SK-N-SH (cell line): Measurements from ENCODE around the gene NADSYN1. TPM values are rescaled to one million over a fixed set of nuclear protein-coding genes. Genes with fewer than 3 reads are reported as not detected.

Source experiments
- CTCF ChIA-PET: fragments of 300-600, 350-600 bp; formaldehyde crosslinking; extraction: SDS; loops from one replicate; lab custom pipeline; 2021; lab: Yijun Ruan, JAX
- POLR2A ChIA-PET: fragments of 350-600 bp; sonication (Branson Sonifier 250); formaldehyde crosslinking; extraction: SDS; loops from one replicate; lab custom pipeline; 2020; ENCODE audit warnings: antibody characterized with exemption, inconsistent platforms; lab: Yijun Ruan, JAX
- DNase-seq: peaks from one replicate; pipeline ENCODE4 v3.0.0; 2012
- H2AFZ ChIP-seq: fragments of 200-600 bp; sonication (generic); 2 replicates; pipeline ENCODE4 v1.8.1; 2016; ENCODE audit warnings: antibody characterized with exemption, mild to moderate bottlenecking, low read depth
- H3F3A ChIP-seq: fragments of 200-600 bp; sonication (generic); replicated peaks from 2 replicates; pipeline ENCODE3; 2016; ENCODE audit warnings: antibody characterized with exemption, mild to moderate bottlenecking; ENCODE audit not compliant: insufficient read depth
- H3K27ac ChIP-seq, 2 experiments: fragments of 200-500 bp in 1 of 2; fragments of 200-600 bp in 1 of 2; sonication (Bioruptor generic) in 1 of 2; sonication (generic), shearing (Covaris generic) in 1 of 2; 2 replicates each; pipeline versions ENCODE4 v1.5.1 to v1.6.1; 2014 to 2016; ENCODE audit warnings: low read depth in 2 of 2, inconsistent platforms in 1 of 2, low read length in 1 of 2, mild to moderate bottlenecking in 1 of 2, mixed read lengths in 1 of 2
- H3K27me3 ChIP-seq: fragments of 200-600 bp; sonication (generic), shearing (Covaris generic); 2 replicates; pipeline ENCODE4 v1.6.1; 2016; ENCODE audit warnings: mixed run types; ENCODE audit not compliant: insufficient read depth
- H3K36me3 ChIP-seq, 2 experiments: fragments of 200-500 bp in 1 of 2; fragments of 200-600 bp in 1 of 2; sonication (Bioruptor generic) in 1 of 2; sonication (generic) in 1 of 2; replicated peaks in 1 of 2; 2 replicates each; pipeline versions ENCODE3 to v1.5.1; 2014 to 2016; ENCODE audit warnings: low read length in 1 of 2, mild to moderate bottlenecking in 1 of 2; ENCODE audit not compliant: insufficient read depth in 2 of 2, control insufficient read depth in 1 of 2
- H3K4me1 ChIP-seq, 2 experiments: fragments of 200-500 bp in 1 of 2; fragments of 200-600 bp in 1 of 2; sonication (Bioruptor generic) in 1 of 2; sonication (generic), shearing (Covaris generic) in 1 of 2; 2 replicates each; pipeline versions ENCODE4 v1.5.1 to v1.6.1; 2014 to 2016; ENCODE audit warnings: low read depth in 1 of 2, low read length in 1 of 2, mixed run types in 1 of 2; ENCODE audit not compliant: insufficient read depth in 2 of 2, control insufficient read depth in 1 of 2
- H3K4me2 ChIP-seq: fragments of 200-600 bp; sonication (generic), shearing (Covaris generic); 2 replicates; pipeline ENCODE4 v1.6.1; 2017; ENCODE audit warnings: mixed run types
- H3K4me3 ChIP-seq, 2 experiments: fragments of 200-500 bp in 1 of 2; fragments of 200-600 bp in 1 of 2; sonication (Bioruptor generic) in 1 of 2; sonication (generic), shearing (Covaris generic) in 1 of 2; 2 replicates each; pipeline versions ENCODE4 v1.5.1 to v1.8.1; 2014 to 2016; ENCODE audit warnings: low read depth in 2 of 2, inconsistent platforms in 1 of 2, low read length in 1 of 2, mild to moderate bottlenecking in 1 of 2, mixed read lengths in 1 of 2, moderate library complexity in 1 of 2
- H3K79me2 ChIP-seq: fragments of 200-600 bp; sonication (generic); 2 replicates; pipeline ENCODE4 v1.8.1; 2017; ENCODE audit warnings: mild to moderate bottlenecking; ENCODE audit not compliant: insufficient read depth
- H3K9ac ChIP-seq: fragments of 200-600 bp; sonication (generic); 2 replicates; pipeline ENCODE4 v1.6.1; 2017; ENCODE audit warnings: mixed run types
- H3K9me2 ChIP-seq: fragments of 200-600 bp; sonication (generic); 2 replicates; pipeline ENCODE4 v1.6.1; 2017; ENCODE audit warnings: mixed run types
- H3K9me3 ChIP-seq: fragments of 200-600 bp; sonication (generic); 2 replicates; pipeline ENCODE4 v1.6.1; 2017; ENCODE audit warnings: mixed run types, mild to moderate bottlenecking, moderate library complexity
- H4K20me1 ChIP-seq: fragments of 200-600 bp; sonication (generic); 2 replicates; pipeline ENCODE4 v1.6.1; 2017; ENCODE audit warnings: mild to moderate bottlenecking, mixed run types; ENCODE audit not compliant: insufficient read depth
- CHD2 ChIP-seq: fragments of 150-350 bp; IDR thresholded peaks from 2 replicates; pipeline ENCODE4 v1.6.1; 2018; ENCODE audit warnings: low read length; ENCODE audit not compliant: partially characterized antibody
- ELF1 ChIP-seq: IDR thresholded peaks from 2 replicates; pipeline ENCODE4 v1.4.0; 2012
- EP300 ChIP-seq, 2 experiments: IDR thresholded peaks; 2 replicates each; pipeline versions ENCODE4 v1.4.0 to v1.6.1; 2012; ENCODE audit warnings: borderline replicate concordance in 1 of 2, low read depth in 1 of 2, low read length in 1 of 2
- FOXM1 ChIP-seq: IDR thresholded peaks from 2 replicates; pipeline ENCODE4 v1.4.0; 2012; ENCODE audit warnings: low read depth, mild to moderate bottlenecking
- GABPA ChIP-seq: IDR thresholded peaks from 2 replicates; pipeline ENCODE4 v1.4.0; 2012; ENCODE audit warnings: low read depth, mild to moderate bottlenecking
- JUND ChIP-seq: IDR thresholded peaks from 2 replicates; pipeline ENCODE4 v1.4.0; 2012
- MEF2A ChIP-seq: IDR thresholded peaks from 2 replicates; pipeline ENCODE4 v1.4.0; 2012; ENCODE audit warnings: low read depth, borderline replicate concordance
- MXI1 ChIP-seq: IDR thresholded peaks from 2 replicates; pipeline ENCODE4 v1.6.1; 2012; ENCODE audit warnings: mild to moderate bottlenecking, low read depth, low read length, improper control_type of control experiment
- NFIC ChIP-seq: IDR thresholded peaks from 2 replicates; pipeline ENCODE4 v1.4.0; 2012; ENCODE audit warnings: borderline replicate concordance
- NRF1 ChIP-seq: IDR thresholded peaks from 2 replicates; pipeline ENCODE4 v1.6.1; 2012; ENCODE audit warnings: low read depth, mild to moderate bottlenecking, low read length
- REST ChIP-seq: IDR thresholded peaks from 2 replicates; pipeline ENCODE4 v1.6.1; 2012; ENCODE audit warnings: mild to moderate bottlenecking, low read depth, low read length, moderate library complexity
- RFX5 ChIP-seq: IDR thresholded peaks from 2 replicates; pipeline ENCODE4 v1.6.1; 2012; ENCODE audit warnings: mild to moderate bottlenecking, improper control_type of control experiment, low read length
- RXRA ChIP-seq: IDR thresholded peaks from 2 replicates; pipeline ENCODE4 v1.4.0; 2012; ENCODE audit warnings: low read depth, mild to moderate bottlenecking, borderline replicate concordance
- SIN3A ChIP-seq: IDR thresholded peaks from 2 replicates; pipeline ENCODE4 v1.6.1; 2012; ENCODE audit warnings: low read depth, mild to moderate bottlenecking, low read length, moderate library complexity, borderline replicate concordance
- SMC3 ChIP-seq: IDR thresholded peaks from 2 replicates; pipeline ENCODE4 v1.6.1; 2012; ENCODE audit warnings: low read depth, low read length, improper control_type of control experiment
- TEAD4 ChIP-seq: IDR thresholded peaks from 2 replicates; pipeline ENCODE4 v1.4.0; 2012; ENCODE audit warnings: mild to moderate bottlenecking, borderline replicate concordance; ENCODE audit not compliant: insufficient read depth
- USF1 ChIP-seq: IDR thresholded peaks from 2 replicates; pipeline ENCODE4 v1.4.0; 2012; ENCODE audit warnings: low read depth, borderline replicate concordance
- YY1 ChIP-seq: IDR thresholded peaks from 2 replicates; pipeline ENCODE4 v1.4.0; 2012; ENCODE audit warnings: low read depth, mild to moderate bottlenecking
- WGBS: methylation state at CpG from one replicate; pipeline ENCODE4 v1.1.6; 2017; ENCODE audit warnings: low lambda C conversion rate; 5-methylcytosine and 5-hydroxymethylcytosine counted together
- polyA plus RNA-seq, 3 experiments: library from polyadenylated mRNA; depleted of rRNA; stranded (reverse); fragments of >200 nt; gene quantifications; 2 replicates each; pipeline ENCODE4 v1.2.3, GENCODE V29; 2012
- TF ChIP-seq, protein P1 (sequence below): fragments of 150-350 bp; IDR thresholded peaks from 2 replicates; pipeline ENCODE4 v1.6.1; 2017; ENCODE audit warnings: antibody characterized with exemption, low read length, low read depth, borderline replicate concordance
- TF ChIP-seq, protein P2 (sequence below): IDR thresholded peaks from 2 replicates; pipeline ENCODE4 v1.4.0; 2012; ENCODE audit warnings: low read depth, borderline replicate concordance

NADSYN1 gene
- polyA plus RNA-seq, 1 of the 3 experiments (the other 2 are of a cell fraction): 62.5 TPM

DNA sequence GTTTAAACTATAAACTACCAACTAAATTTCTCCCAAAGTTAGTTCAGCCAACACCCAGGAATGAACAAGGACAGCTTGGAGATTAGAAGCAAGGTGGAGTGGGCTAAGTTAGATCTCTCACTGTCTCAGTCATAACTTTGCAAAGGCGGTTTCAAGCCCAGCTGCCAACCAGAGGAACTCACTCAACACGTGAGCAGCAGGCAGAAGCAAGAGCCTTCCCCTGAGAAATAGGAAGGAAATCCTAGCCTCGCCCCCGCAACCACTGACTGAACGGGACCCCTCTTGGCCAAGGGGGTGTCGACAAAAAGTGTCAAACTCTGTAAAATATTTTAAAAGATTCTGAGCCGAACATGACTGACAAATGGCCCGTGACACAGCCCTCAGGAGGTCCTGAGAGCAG lies 90.9 kb downstream of the NADSYN1 start:
- Histone ChIP-seq H3K4me3 (no peak overlapping the region), H3K27ac (no peak overlapping the region; a peak in 1 of 4 replicates), H3K36me3 (no peaks in the 10 kb centered on the region), H3K4me1 (peaks cover 0 to 10% of the 10 kb centered on the region in 2 experiments; a peak in 1 of 4 replicates), H3K9me3 (no peaks in the 10 kb centered on the region), H3F3A (no peaks in the 10 kb centered on the region), H3K79me2 (no peaks in the 10 kb centered on the region), H3K9me2 (no peaks in the 10 kb centered on the region), H3K27me3 (no peaks in the 10 kb centered on the region), H3K4me2 (no peak overlapping the region), H3K9ac (no peak overlapping the region), H4K20me1 (no peaks in the 10 kb centered on the region), H2AFZ (no peak overlapping the region)
- CTCF ChIA-PET: interaction anchor here (1.2 kb wide), 1 partner anchor 37 kb away, joined by 3 read pairs; no protein-coding TSS in a partner anchor
- TF ChIP-seq, protein P1, sequence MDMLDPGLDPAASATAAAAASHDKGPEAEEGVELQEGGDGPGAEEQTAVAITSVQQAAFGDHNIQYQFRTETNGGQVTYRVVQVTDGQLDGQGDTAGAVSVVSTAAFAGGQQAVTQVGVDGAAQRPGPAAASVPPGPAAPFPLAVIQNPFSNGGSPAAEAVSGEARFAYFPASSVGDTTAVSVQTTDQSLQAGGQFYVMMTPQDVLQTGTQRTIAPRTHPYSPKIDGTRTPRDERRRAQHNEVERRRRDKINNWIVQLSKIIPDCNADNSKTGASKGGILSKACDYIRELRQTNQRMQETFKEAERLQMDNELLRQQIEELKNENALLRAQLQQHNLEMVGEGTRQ: no peak
- TF ChIP-seq USF1 (no peak), RFX5 (no peak), CHD2 (no peak), ELF1 (no peak), RXRA (no peak), YY1 (no peak), GABPA (no peak)
- 44% methylated on average over 8 of the region's 8 CpGs for WGBS
- POLR2A ChIA-PET: no interaction called here
- no peak for DNase-seq

DNA sequence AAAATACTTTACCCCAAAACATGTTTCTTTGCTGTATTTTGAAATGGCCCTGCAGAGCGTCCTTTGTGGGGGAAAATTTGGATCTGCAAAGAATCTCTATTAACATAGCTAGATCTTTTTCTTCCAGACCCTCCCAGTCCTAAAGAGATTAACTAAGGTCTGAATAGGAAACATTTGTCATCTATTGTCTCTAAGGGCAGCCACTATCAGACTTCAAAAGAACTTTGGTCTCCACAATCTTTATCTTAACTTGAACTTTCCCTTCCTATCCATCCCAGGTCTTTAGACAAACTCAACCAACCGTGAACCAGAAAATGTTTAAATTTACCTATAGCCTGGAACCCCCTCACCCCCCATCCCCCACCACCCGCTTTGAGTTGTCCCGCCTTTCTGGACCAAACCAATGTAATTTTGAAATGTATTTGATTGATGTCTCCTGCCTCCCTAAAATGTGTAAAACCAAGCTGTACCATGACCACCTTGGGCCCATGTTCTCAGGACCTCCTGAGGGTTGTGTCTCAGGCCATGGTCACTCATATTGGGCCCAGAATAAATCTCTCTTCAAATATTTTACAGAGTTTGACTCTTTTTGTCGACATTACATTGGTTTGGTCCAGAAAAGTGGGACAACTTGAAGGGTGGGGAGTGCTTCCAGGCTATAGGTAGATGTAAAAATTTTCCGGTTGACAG lies 91.7 kb downstream of the NADSYN1 start:
- 36% methylated on average over 6 of the region's 6 CpGs for WGBS
- CTCF ChIA-PET: interaction anchor here (1.0 to 1.2 kb wide), 2 partner anchors 35 to 38 kb away, joined by 3 read pairs; no protein-coding TSS in a partner anchor
- H2AFZ ChIP-seq: no peak overlapping the region
- no peak for TF ChIP-seq GABPA
- no peak for TF ChIP-seq RFX5
- TF ChIP-seq NRF1: no peak
- no peak for TF ChIP-seq SMC3
- no peak for TF ChIP-seq YY1
- TF ChIP-seq MEF2A: no peak
- TF ChIP-seq RXRA: no peak
- TF ChIP-seq EP300 (IDR thresholded peaks at IDR 0.05; ENCODE audit: borderline replicate concordance in 1 of 2, low read depth in 1 of 2, low read length in 1 of 2): no peak
- TF ChIP-seq SIN3A: no peak
- no peak for TF ChIP-seq TEAD4
- TF ChIP-seq NFIC: no peak
- TF ChIP-seq FOXM1: no peak
- TF ChIP-seq REST: no peak
- no peak for TF ChIP-seq MXI1
- no peak for TF ChIP-seq JUND
- TF ChIP-seq, protein P2, sequence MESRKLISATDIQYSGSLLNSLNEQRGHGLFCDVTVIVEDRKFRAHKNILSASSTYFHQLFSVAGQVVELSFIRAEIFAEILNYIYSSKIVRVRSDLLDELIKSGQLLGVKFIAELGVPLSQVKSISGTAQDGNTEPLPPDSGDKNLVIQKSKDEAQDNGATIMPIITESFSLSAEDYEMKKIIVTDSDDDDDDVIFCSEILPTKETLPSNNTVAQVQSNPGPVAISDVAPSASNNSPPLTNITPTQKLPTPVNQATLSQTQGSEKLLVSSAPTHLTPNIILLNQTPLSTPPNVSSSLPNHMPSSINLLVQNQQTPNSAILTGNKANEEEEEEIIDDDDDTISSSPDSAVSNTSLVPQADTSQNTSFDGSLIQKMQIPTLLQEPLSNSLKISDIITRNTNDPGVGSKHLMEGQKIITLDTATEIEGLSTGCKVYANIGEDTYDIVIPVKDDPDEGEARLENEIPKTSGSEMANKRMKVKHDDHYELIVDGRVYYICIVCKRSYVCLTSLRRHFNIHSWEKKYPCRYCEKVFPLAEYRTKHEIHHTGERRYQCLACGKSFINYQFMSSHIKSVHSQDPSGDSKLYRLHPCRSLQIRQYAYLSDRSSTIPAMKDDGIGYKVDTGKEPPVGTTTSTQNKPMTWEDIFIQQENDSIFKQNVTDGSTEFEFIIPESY: no peak
- no peak for TF ChIP-seq ELF1

More for the DNA sequence above, 91.7 kb downstream of the NADSYN1 start:
- H3K27me3 ChIP-seq: no peaks in the 10 kb centered on the region
- H3K9ac ChIP-seq: no peak overlapping the region
- no peak overlapping the region for H3K27ac ChIP-seq
- peaks cover 0 to 10% of the 10 kb centered on the region in 2 experiments; a peak in 1 of 4 replicates for H3K4me1 ChIP-seq
- POLR2A ChIA-PET: no interaction called here
- no peaks in the 10 kb centered on the region for H3F3A ChIP-seq
- H3K4me3 ChIP-seq: no peak overlapping the region
- no peaks in the 10 kb centered on the region for H3K79me2 ChIP-seq
- no peaks in the 10 kb centered on the region for H3K9me2 ChIP-seq
- no peaks in the 10 kb centered on the region for H3K36me3 ChIP-seq
- no peaks in the 10 kb centered on the region for H4K20me1 ChIP-seq
- DNase-seq: no peak
- H3K9me3 ChIP-seq: no peaks in the 10 kb centered on the region
- H3K4me2 ChIP-seq: no peak overlapping the region
